Sigmoid colon (tissue), 7 donors: ENCODE measurements around the gene NDUFA8. TPM values are rescaled to one million over a fixed set of nuclear protein-coding genes. Genes with fewer than 3 reads are reported as not detected.

Source experiments
- DNase-seq: peaks from one replicate; pipeline ENCODE4 v3.0.0-alpha.2; 2019
- H3K27ac ChIP-seq, 4 donors: fragments of 200-600 bp; sonication (generic); one replicate each; pipeline ENCODE4 v1.5.1; 2016 to 2019; ENCODE audit warnings: mild to moderate bottlenecking in 1 of 4
- H3K27me3 ChIP-seq, 3 donors: fragments of 200-600 bp; sonication (generic); one replicate each; pipeline ENCODE4 v1.5.1; 2019; ENCODE audit warnings: mild to moderate bottlenecking in 1 of 3
- H3K36me3 ChIP-seq, 4 donors: fragments of 200-600 bp; sonication (generic); one replicate each; pipeline ENCODE4 v1.5.1; 2016 to 2019
- H3K4me1 ChIP-seq, 4 donors: fragments of 200-600 bp; sonication (generic); one replicate each; pipeline ENCODE4 v1.5.1; 2017 to 2019
- H3K4me3 ChIP-seq, 4 donors: fragments of 200-600 bp; sonication (generic); one replicate each; pipeline ENCODE4 v1.5.1; 2017 to 2019; ENCODE audit warnings: mild to moderate bottlenecking in 2 of 4, moderate library complexity in 1 of 4
- H3K9me3 ChIP-seq, 4 donors: fragments of 200-600 bp in 3 of 4; sonication (generic) in 3 of 4; one replicate each; pipeline versions ENCODE4 v1.5.1 to v1.6.1; 2013 to 2019
- CTCF ChIP-seq, 4 experiments: fragments of 450-650 bp in 3 of 4; fragments of 200-600 bp in 1 of 4; IDR thresholded peaks; one replicate each; pipeline ENCODE4 v1.5.1; 2016 to 2019; ENCODE audit warnings: antibody characterized with exemption in 4 of 4, mild to moderate bottlenecking in 3 of 4, moderate library complexity in 2 of 4
- EP300 ChIP-seq, 4 donors: sonication (generic); formaldehyde crosslinking; IDR thresholded peaks; one replicate each; pipeline ENCODE4 v1.6.1; 2017; ENCODE audit warnings: antibody characterized with exemption in 4 of 4
- POLR2A ChIP-seq, 2 donors: fragments of 450-650 bp; IDR thresholded peaks; one replicate each; pipeline ENCODE4 v1.6.1; 2016; ENCODE audit warnings: antibody characterized with exemption in 2 of 2, mild to moderate bottlenecking in 2 of 2, moderate library complexity in 2 of 2
- POLR2AphosphoS5 ChIP-seq, 4 donors: sonication (generic); formaldehyde crosslinking; IDR thresholded peaks; one replicate each; pipeline ENCODE4 v1.6.1; 2017; ENCODE audit warnings: antibody characterized with exemption in 4 of 4
- WGBS, 2 donors: extraction: QIAGEN DNeasy Blood & Tissue Kit; methylation state at CpG; one replicate each; pipeline ENCODE4 v1.1.7; 2013; 5-methylcytosine and 5-hydroxymethylcytosine counted together
- intact Hi-C: fragments of 100-400 bp; cut with DNase I; formaldehyde crosslinking; loops from one replicate; pipeline ENCODE4 v1.15.1; 2023
- polyA plus RNA-seq, 3 donors: library from polyadenylated mRNA; stranded (reverse); fragments of 200-250 nt; gene quantifications; one replicate each; pipeline ENCODE4 v1.2.3, GENCODE V29; 2013
- total RNA-seq, 4 donors: library from RNA; depleted of rRNA; stranded (reverse); fragments of >200 nt; gene quantifications; one replicate each; pipeline ENCODE4 v1.1.0, GENCODE V29; 2016
- donor health status: healthy with polysubstance abuse.
- donor health status: Bipolar disorder and iron deficiency.
- donor health status: healthy.

Gene NDUFA8
- total and polyA plus RNA-seq, 7 donors, result 63.9 to 194 (median 92.7) TPM

DNA sequence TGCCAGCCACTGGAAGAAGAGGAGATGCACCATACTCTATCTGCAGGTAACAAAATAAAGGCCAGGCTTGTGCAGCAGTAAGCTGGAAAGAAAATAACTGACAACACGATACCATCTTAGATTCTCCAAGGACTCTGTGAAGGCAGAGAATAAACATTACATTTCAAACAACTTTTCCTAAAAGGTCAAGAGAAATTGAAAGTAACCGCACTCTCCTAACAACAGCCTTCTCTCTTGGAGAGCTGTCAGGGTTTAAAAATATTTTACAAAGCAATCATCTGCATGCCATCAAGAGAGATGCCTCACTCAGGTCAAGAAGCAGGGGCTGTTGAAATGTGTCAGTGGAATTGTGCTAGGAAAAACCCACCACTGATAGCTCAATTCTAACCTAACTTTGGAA is 53.0 kb downstream of the NDUFA8 start:
- Histone ChIP-seq H3K4me1 (peaks cover 0 to 25% (median 23%) of the 10 kb centered on the region in 4 donors), H3K27ac (peak overlapping the region; percentile 71 to 84 (median 79)), H3K4me3 (no peak overlapping the region), H3K9me3 (no peaks in the 10 kb centered on the region), H3K27me3 (no peaks in the 10 kb centered on the region), H3K36me3 (no peaks in the 10 kb centered on the region)
- intact Hi-C loops, result no loop called here
- TF ChIP-seq POLR2AphosphoS5 (IDR thresholded peaks at IDR 0.05) (no peak), CTCF (IDR thresholded peaks at IDR 0.05) (no peak), POLR2A (IDR thresholded peaks at IDR 0.05) (no peak), EP300 (IDR thresholded peaks at IDR 0.05) (no peak)
- WGBS, 2 donors, result 42 to 76% methylated on average over 2 of the region's 2 CpGs
- no peak for DNase-seq

DNA sequence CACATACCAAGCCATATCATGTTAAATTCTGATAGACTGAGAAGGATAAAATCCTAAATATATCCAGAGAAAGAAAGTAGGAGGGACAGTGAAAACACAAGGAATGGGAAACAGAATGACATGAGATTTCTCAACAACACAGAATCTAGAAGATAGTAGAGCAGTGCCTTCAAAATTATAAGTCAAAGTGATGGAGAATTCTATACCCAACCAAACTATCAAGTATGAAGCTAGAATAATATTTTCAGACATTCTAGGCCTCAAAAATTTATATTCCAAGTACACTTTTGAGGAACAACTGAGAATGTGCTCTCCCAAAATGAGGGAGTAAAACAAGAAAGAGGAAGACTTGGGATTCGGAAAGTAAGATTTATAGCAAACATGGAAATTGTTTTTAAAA is 55.6 kb downstream of the NDUFA8 start:
- intact Hi-C loops, result no loop called here
- no peaks in the 10 kb centered on the region for H3K27me3 ChIP-seq
- H3K4me1 ChIP-seq, result peaks cover 0 to 29% (median 27%) of the 10 kb centered on the region in 4 donors
- H3K36me3 ChIP-seq, result no peaks in the 10 kb centered on the region
- 94 to 97% methylated on average over 1 of the region's 1 CpG for WGBS, 2 donors
- no peak for TF ChIP-seq POLR2A (IDR thresholded peaks at IDR 0.05)
- no peak for TF ChIP-seq EP300 (IDR thresholded peaks at IDR 0.05)
- TF ChIP-seq CTCF (IDR thresholded peaks at IDR 0.05), result no peak
- no peak for TF ChIP-seq POLR2AphosphoS5 (IDR thresholded peaks at IDR 0.05)
- H3K4me3 ChIP-seq, result no peak overlapping the region
- no peaks in the 10 kb centered on the region for H3K9me3 ChIP-seq
- no peak overlapping the region for H3K27ac ChIP-seq
- no peak for DNase-seq

GRCh38 chr9:122102156-122102555 is 57.4 kb downstream of the NDUFA8 start:
- Histone ChIP-seq H3K27ac (no peak overlapping the region), H3K27me3 (no peaks in the 10 kb centered on the region), H3K4me1 (peaks cover 0 to 16% (median 15%) of the 10 kb centered on the region in 4 donors), H3K36me3 (no peaks in the 10 kb centered on the region), H3K4me3 (no peak overlapping the region), H3K9me3 (no peaks in the 10 kb centered on the region)
- WGBS, 2 donors, result 89 to 94% methylated on average over 2 of the region's 2 CpGs
- TF ChIP-seq POLR2AphosphoS5 (IDR thresholded peaks at IDR 0.05) (no peak), POLR2A (IDR thresholded peaks at IDR 0.05) (no peak), CTCF (IDR thresholded peaks at IDR 0.05) (no peak), EP300 (IDR thresholded peaks at IDR 0.05) (no peak)
- peak; percentile 20 for DNase-seq
- intact Hi-C loops, result no loop called here

DNA sequence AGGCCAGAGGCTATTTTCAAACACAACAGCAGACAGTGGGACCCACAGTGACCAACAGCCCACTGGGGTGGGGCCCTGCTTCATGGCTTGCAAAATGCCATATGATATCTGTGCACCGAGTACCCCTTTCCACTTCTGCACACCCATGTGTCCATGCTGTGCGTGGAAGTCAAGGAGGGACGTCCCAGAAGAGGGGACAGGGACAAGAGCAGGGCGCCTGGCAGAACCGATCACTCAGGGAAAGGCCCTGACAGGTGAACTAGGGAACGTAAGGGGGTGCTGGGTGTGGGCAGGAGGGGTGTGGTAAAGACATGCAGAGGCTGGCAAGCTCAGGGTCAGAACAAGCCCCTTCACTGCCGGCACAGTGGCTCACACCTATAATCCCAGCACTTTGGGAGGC is 58.8 kb downstream of the NDUFA8 start:
- Histone ChIP-seq H3K4me3 (no peak overlapping the region), H3K36me3 (no peaks in the 10 kb centered on the region), H3K27ac (no peak overlapping the region), H3K4me1 (peaks cover 0 to 4% (median 4%) of the 10 kb centered on the region in 4 donors), H3K27me3 (no peaks in the 10 kb centered on the region), H3K9me3 (no peaks in the 10 kb centered on the region)
- DNase-seq, result peak; percentile 62
- 91 to 94% methylated on average over 7 of the region's 7 CpGs for WGBS, 2 donors
- TF ChIP-seq POLR2AphosphoS5 (IDR thresholded peaks at IDR 0.05) (no peak), CTCF (IDR thresholded peaks at IDR 0.05) (no peak), POLR2A (IDR thresholded peaks at IDR 0.05) (no peak), EP300 (IDR thresholded peaks at IDR 0.05) (no peak)
- intact Hi-C loops, result no loop called here

GRCh38 chr9:122099271-122099869 is 60.2 kb downstream of the NDUFA8 start:
- peak; percentile 92 for DNase-seq
- H3K27ac ChIP-seq, result no peak overlapping the region
- intact Hi-C loops, result loop anchor here (1.0 to 5.0 kb wide), 3 partner anchors 24 to 251 kb away; no protein-coding TSS in a partner anchor
- TF ChIP-seq CTCF (IDR thresholded peaks at IDR 0.05) (peak; percentile 47 to 88 (median 78)), POLR2A (IDR thresholded peaks at IDR 0.05) (no peak)
- H3K4me3 ChIP-seq, result no peak overlapping the region
- H3K9me3 ChIP-seq, result no peaks in the 10 kb centered on the region
- H3K4me1 ChIP-seq, result peaks cover 0 to 4% (median 4%) of the 10 kb centered on the region in 4 donors
- H3K36me3 ChIP-seq, result no peaks in the 10 kb centered on the region
- 33 to 41% methylated on average over 16 of the region's 16 CpGs for WGBS, 2 donors
- no peaks in the 10 kb centered on the region for H3K27me3 ChIP-seq
